Inferior parietal cortex (tissue), 1 donor: Measurements from ENCODE around the gene RPL32.
"Not testable (repeated sequence)": the region's sequence is repeated elsewhere in the genome, so short reads cannot be mapped to it uniquely, and the experiment has no call there.

Experiments used
- DNase-seq: peaks from one replicate; pipeline ENCODE4 v3.0.0-alpha.2; 2016; ENCODE audit errors: extremely low spot score

RPL32 gene

GRCh38 chr3:12868039-12869034 lies 27.0 kb upstream of the RPL32 start:
- peak; percentile 92 for DNase-seq

GRCh38 chr3:12866836-12867235 lies 25.5 kb upstream of the RPL32 start:
- no peak for DNase-seq

DNA sequence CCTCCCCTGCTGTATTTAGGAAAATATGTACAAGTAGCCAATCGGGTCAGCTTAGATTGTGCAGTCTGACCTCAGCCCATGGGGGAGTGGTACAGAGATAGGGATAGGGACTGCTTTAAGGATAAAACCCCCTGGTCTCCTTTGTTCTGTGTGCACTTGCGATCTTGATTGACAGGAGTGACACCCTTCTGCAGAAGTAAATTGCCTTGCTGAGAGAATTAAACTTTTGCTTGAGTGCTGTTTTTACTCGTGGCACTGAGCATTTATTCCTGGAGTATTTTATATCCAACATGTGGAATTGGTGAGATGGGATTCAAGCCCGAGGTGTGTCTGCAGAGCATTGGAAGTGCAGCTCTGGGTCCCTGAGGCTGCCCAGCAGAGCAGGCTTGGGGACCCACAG lies 23.9 kb upstream of the RPL32 start:
- DNase-seq: no peak

DNA sequence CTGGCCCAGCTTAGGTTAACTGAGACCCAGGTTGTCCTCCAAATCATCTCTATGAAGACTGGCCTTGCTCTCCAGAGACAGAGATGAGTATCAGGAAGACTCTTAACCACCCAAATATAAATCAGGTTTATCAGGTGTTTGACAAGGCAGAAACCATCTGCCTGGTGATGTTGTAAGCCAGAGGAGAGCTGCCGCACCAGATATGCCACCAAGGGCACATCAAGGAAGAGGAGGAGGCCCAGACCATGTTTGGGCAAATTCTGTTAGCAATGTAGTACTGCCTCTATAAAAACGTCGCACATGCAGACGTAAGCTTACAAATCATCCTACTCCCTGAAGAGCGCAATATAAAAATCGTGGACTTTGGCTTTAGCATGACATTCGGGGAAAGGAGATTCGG lies 21.0 kb upstream of the RPL32 start:
- no peak for DNase-seq

GRCh38 chr3:12861611-12862010 lies 20.2 kb upstream of the RPL32 start:
- DNase-seq: no peak

- no peak for DNase-seq
Measured at GRCh38 chr3:12859840-12860239, 18.5 kb upstream of the RPL32 start.

DNA sequence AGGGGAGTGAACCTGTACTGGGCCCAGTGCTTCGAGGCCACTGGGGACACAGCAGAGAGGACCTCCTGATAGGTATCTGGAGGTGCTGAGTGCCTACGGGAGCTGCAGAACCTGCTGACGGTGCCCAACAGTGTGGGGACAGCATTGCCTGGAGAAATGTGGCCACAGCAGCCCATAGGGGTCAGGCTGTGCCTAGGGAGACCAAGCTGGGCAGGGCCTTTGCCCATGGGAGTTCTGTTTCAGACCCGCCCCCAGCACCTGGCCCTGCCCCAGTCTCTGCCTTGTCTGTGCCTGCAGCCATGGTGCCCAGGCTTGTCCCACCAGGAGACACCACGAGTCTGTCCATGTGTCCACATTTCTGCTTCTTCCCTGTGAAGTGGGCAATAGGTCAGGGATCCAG lies 15.3 kb upstream of the RPL32 start:
- no peak for DNase-seq

- no peak for DNase-seq
Measured at GRCh38 chr3:12854565-12854964, 13.2 kb upstream of the RPL32 start.

GRCh38 chr3:12853847-12854246 lies 12.5 kb upstream of the RPL32 start:
- peak; percentile 36 for DNase-seq

- no peak for DNase-seq
Measured at GRCh38 chr3:12852201-12852600, 10.8 kb upstream of the RPL32 start.

DNA sequence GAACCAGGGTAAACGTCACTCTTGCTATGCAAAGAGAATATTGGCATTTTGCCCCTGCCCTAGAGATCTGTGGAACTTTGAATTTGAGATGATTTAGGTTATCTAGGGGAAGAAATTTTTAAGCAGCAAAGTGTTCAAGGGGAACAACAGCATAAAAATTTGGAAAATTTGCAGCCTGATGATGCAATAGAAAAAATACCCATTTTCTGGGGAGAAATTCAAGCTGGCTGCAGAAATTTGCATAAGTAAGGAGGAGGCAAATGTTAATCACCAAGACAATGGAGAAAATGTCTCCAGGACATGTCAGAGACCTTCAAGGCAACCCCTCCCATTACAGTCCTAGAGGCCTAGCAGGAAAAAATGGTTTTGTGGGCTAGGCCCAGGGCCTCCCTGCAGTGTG lies 4.4 kb upstream of the RPL32 start:
- DNase-seq: no peak

DNA sequence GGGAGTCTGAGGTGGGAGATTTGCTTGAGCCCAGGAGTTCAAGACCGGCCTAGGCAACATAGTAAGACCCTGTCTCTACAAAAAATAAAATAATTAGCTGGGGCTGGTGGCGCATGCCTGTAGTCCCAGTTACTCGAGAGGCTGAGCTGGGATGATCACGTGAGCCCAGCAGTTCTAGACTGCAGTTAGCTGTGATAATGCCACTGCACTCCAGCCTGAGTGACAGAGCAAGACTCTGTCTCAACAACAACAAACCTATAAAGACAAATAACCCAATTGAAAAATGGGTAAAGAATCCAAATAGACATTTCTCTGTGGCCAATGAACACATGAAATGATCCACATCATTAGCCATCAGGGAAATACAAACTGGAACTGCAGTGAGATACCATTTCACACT lies 1.1 kb upstream of the RPL32 start:
- DNase-seq: no peak

GRCh38 chr3:12841970-12842328 lies 584 bp upstream of the RPL32 start:
- DNase-seq: no peak

- DNase-seq: no peak
Measured at GRCh38 chr3:12840591-12841148, 695 bp downstream of the RPL32 start.

- not testable (repeated sequence) for DNase-seq
Measured at GRCh38 chr3:12840148-12840547, 1.2 kb downstream of the RPL32 start.

DNA sequence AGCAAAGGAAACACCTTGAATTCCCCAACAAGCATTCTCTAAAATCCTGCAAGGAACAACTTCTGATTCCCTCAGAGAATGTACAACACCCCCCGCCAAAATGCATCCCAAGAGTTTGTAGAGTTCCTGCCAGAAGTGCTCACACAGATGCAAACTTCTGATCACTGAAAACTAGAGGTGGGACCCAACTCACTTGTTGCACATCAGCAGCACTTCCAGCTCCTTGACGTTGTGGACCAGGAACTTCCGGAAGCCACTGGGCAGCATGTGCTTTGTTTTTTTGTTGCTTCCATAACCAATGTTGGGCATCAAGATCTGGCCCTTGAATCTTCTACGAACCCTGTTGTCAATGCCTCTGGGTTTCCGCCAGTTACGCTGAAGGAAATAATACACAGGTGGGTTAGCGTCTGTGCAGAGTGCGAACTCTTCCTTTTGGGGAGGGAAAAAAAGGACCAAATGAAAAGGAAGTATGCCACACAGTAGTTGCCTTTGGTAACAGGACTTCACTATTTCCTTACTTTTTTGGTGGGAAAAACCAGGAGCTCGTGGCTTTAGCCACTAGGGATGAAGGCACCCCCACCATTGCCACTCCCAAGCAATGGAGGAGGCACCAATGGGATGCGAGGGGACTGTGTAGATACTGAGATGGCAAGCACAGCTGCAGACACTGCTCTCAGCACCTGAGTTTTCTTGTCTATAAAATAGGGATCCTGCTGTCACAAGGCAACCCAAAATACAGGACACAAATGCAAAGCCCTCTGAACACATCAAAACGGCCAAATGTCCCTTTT lies 2.0 kb downstream of the RPL32 start:
- no peak for DNase-seq

GRCh38 chr3:12838179-12838965 lies 3.0 kb downstream of the RPL32 start:
- DNase-seq: no peak

DNA sequence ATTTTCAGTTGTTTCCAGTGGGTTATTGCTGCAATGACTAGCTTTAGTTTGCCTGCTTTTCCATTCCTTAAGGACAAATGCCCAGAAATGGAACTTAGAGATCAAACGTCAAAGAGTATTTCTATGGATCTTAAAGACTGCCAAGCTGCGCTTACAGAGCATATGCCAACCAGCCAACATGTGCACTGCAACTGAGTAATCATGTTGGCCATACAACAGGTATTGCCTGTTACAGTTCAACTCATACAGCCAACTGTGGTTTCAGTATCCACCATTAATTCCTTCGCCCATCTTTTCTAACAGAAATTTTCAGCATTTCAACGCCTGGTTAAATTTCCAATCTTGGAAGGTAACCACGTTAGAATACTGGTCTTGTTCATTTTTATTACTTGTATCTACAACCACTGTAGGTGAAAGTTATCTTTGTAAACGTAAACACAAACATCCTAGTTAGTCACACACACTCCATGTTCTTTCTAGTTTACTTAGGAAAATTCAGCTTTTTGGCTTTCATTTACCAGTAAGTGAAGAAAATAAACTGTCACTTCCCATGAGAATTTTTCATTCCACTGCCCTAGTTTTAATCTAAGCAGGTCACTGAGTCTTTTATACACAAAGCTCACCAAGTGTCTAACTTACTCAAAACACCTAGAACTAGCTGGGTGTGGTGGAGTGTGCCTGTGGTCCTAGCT lies 3.9 kb downstream of the RPL32 start:
- DNase-seq: no peak

- no peak for DNase-seq
Measured at GRCh38 chr3:12835052-12835665, 6.2 kb downstream of the RPL32 start.
